Prostate gland (tissue), 2 donors: ENCODE data around the gene CLSTN1.

ENCODE experiments used
- CTCF ChIP-seq, 4 experiments: fragments of 200-600 bp in 2 of 4; fragments of 450-650 bp in 2 of 4; sonication (generic) in 2 of 4; IDR thresholded peaks; 1 replicate in 3 of 4; 2 replicates in 1 of 4; pipeline ENCODE4 v1.5.1; 2016 to 2019; ENCODE audit warnings: antibody characterized with exemption in 4 of 4, mild to moderate bottlenecking in 2 of 4, moderate library complexity in 2 of 4
- POLR2A ChIP-seq: fragments of 450-650 bp; IDR thresholded peaks from one replicate; pipeline ENCODE4 v1.6.1; 2016; ENCODE audit warnings: antibody characterized with exemption, mild to moderate bottlenecking

DNA sequence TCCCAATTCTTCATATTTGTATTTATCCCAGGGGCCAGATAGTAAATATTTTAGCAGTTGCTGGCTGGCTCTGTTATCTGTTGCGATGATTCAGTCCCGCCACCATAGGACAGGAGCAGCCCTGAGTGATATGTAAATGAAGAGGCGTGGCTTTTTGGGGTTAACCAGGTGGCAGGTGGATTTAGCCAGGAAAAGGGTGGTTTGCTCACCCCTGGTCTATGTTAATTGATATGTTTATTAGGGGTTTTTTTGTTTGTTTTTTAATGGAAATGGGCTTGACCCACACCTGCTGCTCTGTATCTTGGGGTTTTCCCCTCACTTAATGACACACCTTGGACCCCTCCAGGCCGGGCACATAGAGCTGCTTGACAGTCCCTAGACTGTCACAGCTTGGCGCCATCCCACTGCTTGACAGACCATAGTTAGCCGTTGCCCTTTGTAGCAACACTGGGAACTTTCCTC lies 109.5 kb downstream of the CLSTN1 start:
- TF ChIP-seq CTCF (IDR thresholded peaks at IDR 0.05) (no peak), POLR2A (no peak)
